SKM-1 (cell line): Measurements from ENCODE around the gene WDR37.
"Not testable (repeated sequence)": the region's sequence is repeated elsewhere in the genome, so short reads cannot be mapped to it uniquely, and the experiment has no call there.

Experiments used
- DNase-seq: peaks from one replicate; lab custom pipeline; 2025; ENCODE audit not compliant: unreplicated experiment; lab: John Stamatoyannopoulos, UW

Gene WDR37

GRCh38 chr10:1149793-1150637, 93.8 kb downstream of the WDR37 start:
- no peak for DNase-seq

- no peak for DNase-seq
Observed at GRCh38 chr10:1150638-1150955, 94.4 kb downstream of the WDR37 start.

GRCh38 chr10:1151076-1152033, 95.2 kb downstream of the WDR37 start:
- no peak for DNase-seq

- no peak for DNase-seq
Observed at GRCh38 chr10:1152386-1153250, 96.4 kb downstream of the WDR37 start.

- no peak for DNase-seq
Observed at GRCh38 chr10:1153251-1153763, 97.1 kb downstream of the WDR37 start.

GRCh38 chr10:1153805-1154351, 97.7 kb downstream of the WDR37 start:
- DNase-seq = no peak

- DNase-seq = no peak
Observed at GRCh38 chr10:1154531-1155295, 98.5 kb downstream of the WDR37 start.

- DNase-seq = no peak
Observed at GRCh38 chr10:1155791-1156615, 99.8 kb downstream of the WDR37 start.

- DNase-seq = no peak
Observed at GRCh38 chr10:1156616-1156886, 100.4 kb downstream of the WDR37 start.

GRCh38 chr10:1156921-1157614, 100.9 kb downstream of the WDR37 start:
- DNase-seq = no peak

- DNase-seq = no peak
Observed at GRCh38 chr10:1157615-1157933, 101.4 kb downstream of the WDR37 start.

GRCh38 chr10:1158066-1158465, 101.9 kb downstream of the WDR37 start:
- no peak for DNase-seq

GRCh38 chr10:1158536-1158935, 102.4 kb downstream of the WDR37 start:
- DNase-seq = not testable (repeated sequence)

GRCh38 chr10:1159131-1160061, 103.2 kb downstream of the WDR37 start:
- DNase-seq = no peak

GRCh38 chr10:1160561-1161314, 104.6 kb downstream of the WDR37 start:
- DNase-seq = no peak

- DNase-seq = not testable (repeated sequence)
Observed at GRCh38 chr10:1161315-1161673, 105.1 kb downstream of the WDR37 start.
